ENCODE results near the gene HS3ST5. TPM values are rescaled to one million over a fixed set of nuclear protein-coding genes. Genes with fewer than 3 reads are reported as not detected.

HS3ST5 gene
- total and polyA plus RNA-seq, 8 donors, result 0.05 to 2.2 TPM; not detected in 6

DNA sequence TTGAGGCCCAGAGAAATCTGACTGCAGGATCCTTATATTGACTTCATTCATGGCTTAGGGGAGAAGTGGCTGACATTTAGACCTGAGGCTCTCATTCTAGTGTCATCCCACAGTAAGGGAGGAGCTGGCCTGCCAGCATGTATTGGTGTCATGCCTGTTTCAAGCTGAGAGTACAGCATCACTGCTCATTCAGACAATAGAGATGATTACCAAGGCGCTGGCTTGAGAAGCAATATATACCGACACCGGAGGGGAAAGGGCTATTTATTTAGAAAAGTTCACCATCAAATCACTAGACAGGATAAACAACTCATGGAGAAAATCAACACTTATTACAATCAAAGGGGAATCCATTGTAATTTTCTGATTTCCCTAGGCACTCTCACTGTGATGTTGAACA lies 287.5 kb downstream of the HS3ST5 start:
- H3K9me3 ChIP-seq, result no peaks in the 10 kb centered on the region
- H3K4me3 ChIP-seq, result no peak overlapping the region
- no peak overlapping the region for H3K27ac ChIP-seq
- no peaks in the 10 kb centered on the region for H3K4me1 ChIP-seq
- no peaks in the 10 kb centered on the region for H3K36me3 ChIP-seq
- intact Hi-C loops (cut with DNase I; ENCODE audit: low total_unique reads), result no loop called here
- no peak for TF ChIP-seq POLR2AphosphoS5 (IDR thresholded peaks at IDR 0.05)
- TF ChIP-seq EP300 (IDR thresholded peaks at IDR 0.05), result no peak
- no peak for TF ChIP-seq POLR2A (IDR thresholded peaks at IDR 0.05)
- TF ChIP-seq, protein P1, sequence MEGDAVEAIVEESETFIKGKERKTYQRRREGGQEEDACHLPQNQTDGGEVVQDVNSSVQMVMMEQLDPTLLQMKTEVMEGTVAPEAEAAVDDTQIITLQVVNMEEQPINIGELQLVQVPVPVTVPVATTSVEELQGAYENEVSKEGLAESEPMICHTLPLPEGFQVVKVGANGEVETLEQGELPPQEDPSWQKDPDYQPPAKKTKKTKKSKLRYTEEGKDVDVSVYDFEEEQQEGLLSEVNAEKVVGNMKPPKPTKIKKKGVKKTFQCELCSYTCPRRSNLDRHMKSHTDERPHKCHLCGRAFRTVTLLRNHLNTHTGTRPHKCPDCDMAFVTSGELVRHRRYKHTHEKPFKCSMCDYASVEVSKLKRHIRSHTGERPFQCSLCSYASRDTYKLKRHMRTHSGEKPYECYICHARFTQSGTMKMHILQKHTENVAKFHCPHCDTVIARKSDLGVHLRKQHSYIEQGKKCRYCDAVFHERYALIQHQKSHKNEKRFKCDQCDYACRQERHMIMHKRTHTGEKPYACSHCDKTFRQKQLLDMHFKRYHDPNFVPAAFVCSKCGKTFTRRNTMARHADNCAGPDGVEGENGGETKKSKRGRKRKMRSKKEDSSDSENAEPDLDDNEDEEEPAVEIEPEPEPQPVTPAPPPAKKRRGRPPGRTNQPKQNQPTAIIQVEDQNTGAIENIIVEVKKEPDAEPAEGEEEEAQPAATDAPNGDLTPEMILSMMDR (IDR thresholded peaks at IDR 0.05), result no peak
- 69 to 97% (median 72%) methylated on average over 3 of the region's 3 CpGs for WGBS, 5 donors
- DNase-seq, result no peak
- H3K27me3 ChIP-seq, result no peaks in the 10 kb centered on the region

DNA sequence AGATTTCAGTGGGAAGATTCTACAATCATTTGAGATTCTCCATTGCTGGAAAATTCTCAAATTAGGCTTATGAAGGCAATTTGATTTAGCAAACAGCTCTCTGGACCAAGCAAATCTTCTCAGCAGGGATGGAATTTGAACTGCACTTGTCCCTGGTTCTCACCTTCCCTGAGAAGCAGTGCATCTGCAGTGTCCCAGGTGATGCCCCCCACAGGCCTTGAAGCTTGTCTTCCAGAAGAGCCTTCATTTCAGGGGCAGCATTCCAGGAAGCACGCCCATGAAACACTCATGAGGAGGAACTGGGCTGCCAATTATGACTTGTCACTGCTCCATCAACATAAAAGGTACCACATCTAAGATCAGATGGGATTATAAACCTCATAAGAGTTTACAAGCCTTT lies 289.0 kb downstream of the HS3ST5 start:
- intact Hi-C loops (cut with DNase I; ENCODE audit: low total_unique reads), result no loop called here
- no peak overlapping the region for H3K4me3 ChIP-seq

DNA sequence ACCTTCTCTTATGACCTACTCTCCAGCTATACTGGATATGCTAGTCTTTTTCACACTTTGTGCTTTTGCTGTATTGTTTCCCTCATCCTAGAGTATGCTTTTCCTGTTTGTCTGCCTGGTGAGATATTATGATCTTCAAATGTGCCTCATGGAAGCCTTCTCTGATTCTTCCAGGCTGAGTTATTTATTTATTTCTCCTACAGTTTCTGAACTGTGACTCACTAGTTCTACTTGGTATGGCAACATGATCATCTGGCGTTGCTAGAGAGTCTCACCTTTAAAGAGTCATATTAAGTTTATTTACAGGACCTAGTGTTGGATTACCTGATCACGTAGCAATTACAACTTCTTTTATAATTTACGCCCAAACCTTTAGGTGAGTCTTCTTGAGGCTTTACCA lies 290.7 kb downstream of the HS3ST5 start:
- Histone ChIP-seq H3K27me3 (no peaks in the 10 kb centered on the region), H3K4me3 (no peak overlapping the region), H3K9me3 (no peaks in the 10 kb centered on the region), H3K27ac (no peak overlapping the region), H3K4me1 (peaks cover 0 to 4% (median 0%) of the 10 kb centered on the region in 4 donors), H3K36me3 (no peaks in the 10 kb centered on the region)
- intact Hi-C loops (cut with DNase I; ENCODE audit: low total_unique reads), result no loop called here
- no peak for DNase-seq
- 92 to 96% (median 94%) methylated on average over 3 of the region's 3 CpGs for WGBS, 5 donors
- TF ChIP-seq, protein P1 (IDR thresholded peaks at IDR 0.05), result no peak
- TF ChIP-seq EP300 (IDR thresholded peaks at IDR 0.05) (no peak), POLR2A (IDR thresholded peaks at IDR 0.05) (no peak), POLR2AphosphoS5 (IDR thresholded peaks at IDR 0.05) (no peak)

More for the DNA sequence above, 289.0 kb downstream of the HS3ST5 start:
- 72 to 87% (median 75%) methylated on average over 1 of the region's 1 CpG for WGBS, 5 donors
- TF ChIP-seq EP300 (IDR thresholded peaks at IDR 0.05) (no peak), POLR2AphosphoS5 (IDR thresholded peaks at IDR 0.05) (no peak), POLR2A (IDR thresholded peaks at IDR 0.05) (no peak)
- TF ChIP-seq, protein P1 (IDR thresholded peaks at IDR 0.05), result no peak
- no peak for DNase-seq
- H3K27ac ChIP-seq, result no peak overlapping the region
- no peaks in the 10 kb centered on the region for H3K27me3 ChIP-seq
- peaks cover 0 to 4% (median 0%) of the 10 kb centered on the region in 4 donors for H3K4me1 ChIP-seq
- no peaks in the 10 kb centered on the region for H3K36me3 ChIP-seq
- no peaks in the 10 kb centered on the region for H3K9me3 ChIP-seq

DNA sequence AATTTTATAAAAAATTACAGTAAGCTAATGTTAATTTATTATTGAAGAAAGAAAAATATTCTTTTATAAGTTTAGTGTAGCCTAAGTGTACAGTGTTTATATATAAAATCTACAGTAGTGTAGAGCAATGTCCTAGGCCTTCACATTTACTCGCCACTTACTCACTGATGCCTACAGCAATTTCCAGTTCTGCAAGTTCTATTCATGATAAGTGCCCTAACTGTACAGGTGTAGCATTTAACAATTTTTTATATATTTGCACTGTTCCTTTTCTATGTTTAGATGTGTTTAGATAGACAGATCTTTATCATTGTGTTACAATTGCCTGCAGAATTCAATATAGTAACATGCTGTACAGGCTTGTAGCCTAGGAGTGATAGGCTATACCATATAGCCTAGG lies 291.8 kb downstream of the HS3ST5 start:
- Histone ChIP-seq H3K36me3 (no peaks in the 10 kb centered on the region), H3K4me3 (no peak overlapping the region), H3K9me3 (no peaks in the 10 kb centered on the region), H3K27ac (no peak overlapping the region), H3K4me1 (peaks cover 0 to 4% (median 0%) of the 10 kb centered on the region in 4 donors), H3K27me3 (no peaks in the 10 kb centered on the region)
- intact Hi-C loops (cut with DNase I; ENCODE audit: low total_unique reads), result no loop called here
- peak in 1 of 2 donors; percentile 60 for DNase-seq
- TF ChIP-seq, protein P1 (IDR thresholded peaks at IDR 0.05), result no peak
- no peak for TF ChIP-seq POLR2AphosphoS5 (IDR thresholded peaks at IDR 0.05)
- no peak for TF ChIP-seq EP300 (IDR thresholded peaks at IDR 0.05)
- no peak for TF ChIP-seq POLR2A (IDR thresholded peaks at IDR 0.05)
- WGBS, 5 donors, result 31 to 74% (median 38%) methylated on average over 1 of the region's 1 CpG

Data from stomach (tissue), 9 donors.